Lower lobe of right lung (tissue), 2 donors: ENCODE results near the gene TMCC3. TPM values are rescaled to one million over a fixed set of nuclear protein-coding genes. Genes with fewer than 3 reads are reported as not detected.
"Not testable (repeated sequence)": the region's sequence is repeated elsewhere in the genome, so short reads cannot be mapped to it uniquely, and the experiment has no call there.

ENCODE experiments used
- ATAC-seq, 2 donors: fragments of 200-7000 bp; cut with Tn5 transposase; one replicate each; pipeline ENCODE4 v1.9.1; 2020 to 2022; ENCODE audit warnings: mild to moderate bottlenecking in 2 of 2, moderate library complexity in 2 of 2
- DNase-seq: peaks from one replicate; pipeline ENCODE4 v3.0.0-alpha.2; 2020
- H3K27ac ChIP-seq: fragments of 200-600 bp; one replicate; pipeline ENCODE4 v1.8.0; 2022
- H3K27me3 ChIP-seq: fragments of 200-600 bp; one replicate; pipeline ENCODE4 v1.8.0; 2022; ENCODE audit warnings: low read depth
- H3K36me3 ChIP-seq: fragments of 200-600 bp; one replicate; pipeline ENCODE4 v1.8.0; 2022; ENCODE audit warnings: mild to moderate bottlenecking
- H3K4me1 ChIP-seq: fragments of 200-600 bp; one replicate; pipeline ENCODE4 v1.8.0; 2022
- H3K4me3 ChIP-seq: fragments of 200-600 bp; one replicate; pipeline ENCODE4 v1.8.0; 2022; ENCODE audit warnings: mild to moderate bottlenecking
- H3K9me3 ChIP-seq: fragments of 200-600 bp; one replicate; pipeline ENCODE4 v1.8.0; 2022
- intact Hi-C: fragments of 100-400 bp; cut with DNase I; formaldehyde crosslinking; loops from one replicate; pipeline ENCODE4 v1.11.0; 2022
- total RNA-seq: library from RNA; stranded (reverse); fragmentation: NEBNext Ultra II Directional; extraction: Animal tissue kit (Norgen Biotek cat#: 25700); gene quantifications from one replicate; pipeline ENCODE4 v1.2.1, GENCODE V29; 2021
- TF ChIP-seq, protein P1 (sequence below): fragments of 200-600 bp; IDR thresholded peaks from one replicate; pipeline ENCODE4 v1.8.0; 2022; ENCODE audit warnings: antibody characterized with exemption, mild to moderate bottlenecking
- donor health status: DM: no; HTN: yes; CAD: no; lungs with severe emphysema.

Gene TMCC3
- total RNA-seq, 1 donor from 2014 or later: 9.7 TPM

GRCh38 chr12:94604366-94604698 is 46.0 kb downstream of the TMCC3 start:
- DNase-seq (no peak), ATAC-seq (no peak)
- H3K27me3 ChIP-seq: no peaks in the 10 kb centered on the region
- H3K36me3 ChIP-seq: no peaks in the 10 kb centered on the region
- no peaks in the 10 kb centered on the region for H3K9me3 ChIP-seq
- intact Hi-C loops: no loop called here
- H3K27ac ChIP-seq: no peak overlapping the region
- H3K4me1 ChIP-seq: peaks cover 7% of the 10 kb centered on the region
- no peak overlapping the region for H3K4me3 ChIP-seq
- TF ChIP-seq, protein P1, sequence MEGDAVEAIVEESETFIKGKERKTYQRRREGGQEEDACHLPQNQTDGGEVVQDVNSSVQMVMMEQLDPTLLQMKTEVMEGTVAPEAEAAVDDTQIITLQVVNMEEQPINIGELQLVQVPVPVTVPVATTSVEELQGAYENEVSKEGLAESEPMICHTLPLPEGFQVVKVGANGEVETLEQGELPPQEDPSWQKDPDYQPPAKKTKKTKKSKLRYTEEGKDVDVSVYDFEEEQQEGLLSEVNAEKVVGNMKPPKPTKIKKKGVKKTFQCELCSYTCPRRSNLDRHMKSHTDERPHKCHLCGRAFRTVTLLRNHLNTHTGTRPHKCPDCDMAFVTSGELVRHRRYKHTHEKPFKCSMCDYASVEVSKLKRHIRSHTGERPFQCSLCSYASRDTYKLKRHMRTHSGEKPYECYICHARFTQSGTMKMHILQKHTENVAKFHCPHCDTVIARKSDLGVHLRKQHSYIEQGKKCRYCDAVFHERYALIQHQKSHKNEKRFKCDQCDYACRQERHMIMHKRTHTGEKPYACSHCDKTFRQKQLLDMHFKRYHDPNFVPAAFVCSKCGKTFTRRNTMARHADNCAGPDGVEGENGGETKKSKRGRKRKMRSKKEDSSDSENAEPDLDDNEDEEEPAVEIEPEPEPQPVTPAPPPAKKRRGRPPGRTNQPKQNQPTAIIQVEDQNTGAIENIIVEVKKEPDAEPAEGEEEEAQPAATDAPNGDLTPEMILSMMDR: no peak

- peak; percentile 59 to 82 for ATAC-seq
- H3K9me3 ChIP-seq: no peaks in the 10 kb centered on the region
- no peaks in the 10 kb centered on the region for H3K27me3 ChIP-seq
- H3K27ac ChIP-seq: no peak overlapping the region
- H3K4me1 ChIP-seq: peaks cover 7% of the 10 kb centered on the region
- intact Hi-C loops: no loop called here
- TF ChIP-seq, protein P1: peak; percentile 59
- H3K4me3 ChIP-seq: no peak overlapping the region
- peak; percentile 58 for DNase-seq
- no peaks in the 10 kb centered on the region for H3K36me3 ChIP-seq
These were observed 46.7 kb downstream of the TMCC3 start for GRCh38 chr12:94603434-94604365.

DNA sequence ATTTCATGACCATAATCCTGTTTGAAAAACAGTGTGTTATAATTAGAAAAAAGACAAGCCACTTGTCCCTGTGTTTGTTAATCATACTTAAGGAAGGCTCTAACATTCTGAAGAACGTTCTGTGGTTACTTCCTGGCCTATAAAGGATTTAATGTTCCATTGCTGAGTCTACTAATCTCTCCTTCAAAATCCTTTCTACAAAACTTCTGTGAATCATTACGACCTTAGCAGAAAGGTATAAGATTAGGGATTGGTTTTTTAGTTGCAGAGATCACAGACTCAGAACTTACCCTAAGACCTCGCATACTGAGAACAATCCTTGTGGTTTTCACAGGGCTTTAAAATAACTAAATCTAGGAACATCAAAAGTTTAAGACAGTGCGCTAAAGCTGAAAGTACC is 48.3 kb downstream of the TMCC3 start:
- DNase-seq: no peak
- Histone ChIP-seq H3K27ac (no peak overlapping the region), H3K9me3 (no peaks in the 10 kb centered on the region), H3K4me1 (peaks cover 7% of the 10 kb centered on the region), H3K36me3 (no peaks in the 10 kb centered on the region), H3K27me3 (no peaks in the 10 kb centered on the region), H3K4me3 (no peak overlapping the region)
- TF ChIP-seq, protein P1: no peak
- intact Hi-C loops: no loop called here
- no peak for ATAC-seq

DNA sequence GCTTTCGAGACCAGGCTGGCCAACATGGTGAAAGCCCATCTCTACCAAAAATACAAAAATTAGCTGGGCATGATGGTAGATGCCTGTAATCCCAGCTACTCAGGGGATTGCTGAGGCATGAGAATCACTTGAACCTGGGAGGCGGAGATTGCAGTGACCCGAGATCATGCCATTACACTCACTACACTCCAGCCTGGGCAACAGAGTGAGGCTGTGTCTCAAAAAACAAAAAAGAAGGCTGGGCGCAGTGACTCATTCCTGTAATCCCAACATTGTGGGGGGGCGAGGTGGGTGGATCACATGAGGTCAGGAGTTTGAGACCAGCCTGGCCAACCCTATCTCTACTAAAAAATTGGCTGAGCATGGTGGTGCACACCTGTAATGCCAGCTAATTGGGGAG is 49.0 kb downstream of the TMCC3 start:
- H3K9me3 ChIP-seq, H3K27me3 ChIP-seq, ATAC-seq, H3K4me1 ChIP-seq, DNase-seq, H3K4me3 ChIP-seq, intact Hi-C loops, H3K36me3 ChIP-seq, H3K27ac ChIP-seq: not testable (repeated sequence)

- Histone ChIP-seq H3K27ac (no peak overlapping the region), H3K4me1 (peaks cover 6% of the 10 kb centered on the region), H3K27me3 (no peaks in the 10 kb centered on the region), H3K4me3 (no peak overlapping the region), H3K36me3 (no peaks in the 10 kb centered on the region), H3K9me3 (no peaks in the 10 kb centered on the region)
- DNase-seq (no peak), ATAC-seq (no peak)
- TF ChIP-seq, protein P1: no peak
- intact Hi-C loops: no loop called here
These were observed 51.2 kb downstream of the TMCC3 start for GRCh38 chr12:94599189-94599588.

DNA sequence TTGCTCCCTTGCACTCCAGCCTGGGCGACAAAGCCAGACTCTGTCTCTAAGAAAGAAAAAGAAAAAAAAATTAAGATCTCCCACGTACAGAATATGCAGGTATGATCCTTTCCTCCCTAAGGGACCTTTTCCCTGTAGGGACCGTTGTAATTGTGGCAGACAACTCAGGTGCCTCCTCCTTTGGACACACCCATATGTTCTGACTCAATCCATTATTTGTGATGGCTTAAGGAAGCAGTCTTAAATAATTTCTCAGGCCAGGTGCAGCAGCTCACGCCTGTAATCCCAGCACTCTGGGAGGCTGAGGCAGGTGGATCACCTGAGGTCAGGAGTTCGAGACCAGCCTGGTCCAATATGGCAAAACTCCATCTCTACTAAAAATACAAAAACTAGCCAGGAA is 53.1 kb downstream of the TMCC3 start:
- DNase-seq (no peak), ATAC-seq (no peak)
- intact Hi-C loops: no loop called here
- Histone ChIP-seq H3K9me3 (no peaks in the 10 kb centered on the region), H3K27ac (no peak overlapping the region), H3K36me3 (no peaks in the 10 kb centered on the region), H3K4me3 (no peak overlapping the region), H3K4me1 (no peaks in the 10 kb centered on the region), H3K27me3 (no peaks in the 10 kb centered on the region)
- TF ChIP-seq, protein P1: no peak
